Measurements from ENCODE around the gene THUMPD2. TPM values are rescaled to one million over a fixed set of nuclear protein-coding genes. Genes with fewer than 3 reads are reported as not detected.

The THUMPD2 gene
- total RNA-seq, 2 donors from 2014 or later, result 9.9 to 10.3 TPM

DNA sequence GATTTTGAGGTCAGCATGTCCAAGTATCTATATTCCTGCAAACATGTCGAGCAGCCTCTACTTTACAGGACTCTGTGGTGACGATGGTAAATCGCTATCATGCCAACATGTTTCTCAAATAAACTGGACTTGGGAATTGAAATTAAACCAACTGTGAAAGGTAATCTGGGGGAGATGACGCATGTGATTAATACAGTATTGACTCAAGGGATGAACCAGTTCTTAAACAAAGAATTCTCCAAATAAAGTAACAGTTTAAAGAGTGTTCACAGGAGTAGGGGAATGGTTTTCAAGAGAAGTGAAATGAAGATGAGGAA is 54.3 kb downstream of the THUMPD2 start:
- DNase-seq (ENCODE audit: low spot score), result no peak
- intact Hi-C loops (cut with DNase I), result loop anchor here in 1 of 2 donors (10.0 kb wide), 1 partner anchor 130 kb away; no protein-coding TSS in a partner anchor

DNA sequence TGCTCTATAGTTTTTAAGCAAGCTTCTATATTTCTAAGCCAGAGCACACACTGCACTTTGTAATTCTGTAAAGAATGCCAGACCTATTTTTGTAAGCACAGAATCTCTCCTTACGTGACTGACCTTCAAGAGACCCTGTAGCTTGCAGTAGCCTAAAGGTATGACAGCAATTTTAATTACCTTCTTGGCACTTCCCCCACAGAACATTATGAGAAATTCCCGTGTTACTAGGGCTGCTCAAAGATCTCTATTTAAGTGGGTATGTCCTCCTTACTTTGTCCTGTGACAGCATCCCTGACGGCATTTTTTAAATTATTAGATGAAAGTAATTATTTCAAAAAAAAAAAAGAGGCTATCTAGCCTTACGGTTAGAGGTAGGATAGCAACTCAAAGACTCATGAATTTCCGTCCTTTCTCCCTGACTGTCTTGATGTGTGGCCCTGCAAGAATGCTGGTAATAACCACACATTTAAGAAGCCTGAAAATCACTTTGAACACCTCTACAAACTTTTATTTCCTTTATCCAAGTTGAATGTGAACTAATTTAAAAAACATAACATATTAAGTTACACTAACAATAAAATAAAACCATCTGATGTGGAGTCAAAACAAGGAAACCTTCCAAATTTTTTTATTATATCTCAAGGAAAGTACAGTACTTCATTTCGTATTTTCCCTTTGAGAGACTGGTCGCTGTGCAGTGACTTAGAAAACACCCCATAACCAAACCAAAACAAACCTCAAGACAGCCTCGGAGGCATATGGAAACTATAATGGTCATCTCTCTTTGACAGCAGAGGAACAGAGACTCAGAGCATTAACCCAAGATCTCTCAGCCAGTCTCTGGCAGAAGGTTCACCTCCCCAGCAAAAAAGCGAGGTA is 54.9 kb downstream of the THUMPD2 start:
- DNase-seq (ENCODE audit: low spot score), result no peak
- intact Hi-C loops (cut with DNase I), result loop anchor here in 1 of 2 donors (10.0 kb wide), 1 partner anchor 131 kb away; no protein-coding TSS in a partner anchor

DNA sequence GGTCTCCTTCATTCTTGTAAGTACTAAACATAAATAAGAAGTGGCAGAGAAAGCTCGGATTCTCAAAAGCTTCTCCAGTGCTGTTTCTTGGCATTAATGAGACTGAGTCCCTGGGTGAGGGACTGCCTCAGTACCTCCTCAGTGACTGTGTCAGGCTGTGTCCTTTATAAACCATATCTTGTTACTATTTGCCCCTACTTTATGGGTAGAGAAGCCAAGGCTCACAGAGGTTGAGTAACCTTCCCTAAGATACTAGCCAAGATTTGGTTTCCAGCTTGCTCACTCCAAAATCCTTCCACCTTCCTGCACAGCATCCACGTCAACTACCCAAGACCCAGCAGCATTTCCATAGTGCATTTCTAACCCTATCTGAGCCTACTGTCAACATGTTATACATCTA is 55.6 kb downstream of the THUMPD2 start:
- intact Hi-C loops (cut with DNase I), result loop anchor here in 1 of 2 donors (10.0 kb wide), 1 partner anchor 131 kb away; no protein-coding TSS in a partner anchor
- DNase-seq (ENCODE audit: low spot score), result no peak

- intact Hi-C loops (cut with DNase I), result loop anchor here in 1 of 2 donors (10.0 kb wide), 1 partner anchor 134 kb away; no protein-coding TSS in a partner anchor
- DNase-seq (ENCODE audit: low spot score), result no peak
These were observed 58.1 kb downstream of the THUMPD2 start for GRCh38 chr2:39720970-39721369.

DNA sequence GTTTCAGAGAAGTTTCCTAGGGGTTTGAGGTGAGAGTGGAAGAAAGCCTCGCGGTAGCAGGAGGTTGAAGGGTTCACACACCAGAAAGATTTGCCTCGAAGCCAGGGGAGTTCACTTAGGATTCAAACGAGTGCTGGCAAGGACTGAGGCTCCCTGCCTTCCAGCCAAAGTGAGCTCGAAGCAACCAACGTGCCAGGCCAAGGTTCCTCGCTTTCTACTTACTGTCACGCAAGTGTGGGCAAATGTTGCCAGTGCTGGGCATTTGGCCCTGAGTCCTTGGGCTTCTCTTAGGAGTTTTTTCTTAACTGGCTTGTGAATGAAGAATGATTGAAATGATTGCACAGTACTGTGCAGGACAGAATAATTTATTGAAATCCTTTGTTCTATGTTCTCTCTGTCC is 59.7 kb downstream of the THUMPD2 start:
- no peak for DNase-seq (ENCODE audit: low spot score)
- intact Hi-C loops (cut with DNase I), result no loop called here

DNA sequence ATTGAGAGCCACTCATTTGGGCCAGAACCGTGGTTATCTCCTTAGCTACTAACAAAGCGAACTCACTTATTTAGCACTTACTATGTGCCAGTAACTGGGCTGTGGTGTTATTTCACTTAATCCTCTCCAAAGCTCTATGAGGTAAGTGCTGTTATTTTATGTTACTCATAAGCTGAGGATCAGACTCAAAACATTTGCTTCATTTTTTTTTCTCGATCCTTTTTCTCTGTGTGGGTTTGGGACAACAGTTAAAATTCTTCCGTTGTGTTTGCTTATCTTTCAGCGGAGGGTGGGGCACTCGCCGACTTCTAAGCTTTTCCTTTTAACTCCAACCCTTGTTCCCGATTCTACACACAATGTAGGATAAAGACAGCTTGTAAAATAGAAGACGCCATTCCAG is 60.6 kb downstream of the THUMPD2 start:
- intact Hi-C loops (cut with DNase I), result no loop called here

DNA sequence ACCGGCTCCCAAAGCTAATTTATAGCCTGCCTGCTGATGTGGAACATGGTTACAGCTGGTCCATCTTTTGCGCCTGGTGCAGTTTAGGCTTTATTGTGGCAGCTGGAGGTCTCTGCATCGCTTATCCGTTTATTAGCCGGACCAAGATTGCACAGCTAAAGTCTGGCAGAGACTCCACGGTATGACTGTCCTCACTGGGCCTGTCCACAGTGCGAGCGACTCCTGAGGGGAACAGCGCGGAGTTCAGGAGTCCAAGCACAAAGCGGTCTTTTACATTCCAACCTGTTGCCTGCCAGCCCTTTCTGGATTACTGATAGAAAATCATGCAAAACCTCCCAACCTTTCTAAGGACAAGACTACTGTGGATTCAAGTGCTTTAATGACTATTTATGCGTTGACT is 62.0 kb downstream of the THUMPD2 start:
- intact Hi-C loops (cut with DNase I), result no loop called here
- no peak for DNase-seq (ENCODE audit: low spot score)

More for the DNA sequence above, 60.6 kb downstream of the THUMPD2 start:
- DNase-seq (ENCODE audit: low spot score), result no peak

DNA sequence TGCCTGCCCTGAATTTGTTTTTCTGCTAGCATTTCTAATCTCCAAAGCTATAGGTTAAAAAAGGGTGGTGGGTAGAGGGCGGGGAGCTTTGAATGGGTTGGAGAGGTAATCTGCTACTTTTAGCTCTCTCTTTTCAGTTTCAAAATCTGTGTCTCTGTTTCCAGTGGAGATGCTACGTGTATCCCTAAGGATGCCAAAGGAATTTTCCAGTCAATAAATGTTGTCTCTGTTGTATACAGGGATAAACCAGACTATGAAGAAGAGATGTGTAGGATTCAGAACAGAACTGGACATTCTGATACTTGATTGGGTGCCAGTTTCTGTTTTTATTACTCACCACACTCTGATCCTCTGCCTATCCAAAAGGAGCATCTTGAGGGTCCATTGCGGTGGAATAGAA is 63.2 kb downstream of the THUMPD2 start:
- no peak for DNase-seq (ENCODE audit: low spot score)
- intact Hi-C loops (cut with DNase I), result no loop called here

- intact Hi-C loops (cut with DNase I), result no loop called here
- DNase-seq (ENCODE audit: low spot score), result no peak
These were observed 64.0 kb downstream of the THUMPD2 start for GRCh38 chr2:39715095-39715494.

- no peak for DNase-seq (ENCODE audit: low spot score)
- intact Hi-C loops (cut with DNase I), result no loop called here
These were observed 66.1 kb downstream of the THUMPD2 start for GRCh38 chr2:39712953-39713352.

GRCh38 chr2:39710807-39711206 is 68.3 kb downstream of the THUMPD2 start:
- intact Hi-C loops (cut with DNase I), result no loop called here
- DNase-seq (ENCODE audit: low spot score), result no peak

- intact Hi-C loops (cut with DNase I), result no loop called here
- no peak for DNase-seq (ENCODE audit: low spot score)
These were observed 71.1 kb downstream of the THUMPD2 start for GRCh38 chr2:39708003-39708402.

DNA sequence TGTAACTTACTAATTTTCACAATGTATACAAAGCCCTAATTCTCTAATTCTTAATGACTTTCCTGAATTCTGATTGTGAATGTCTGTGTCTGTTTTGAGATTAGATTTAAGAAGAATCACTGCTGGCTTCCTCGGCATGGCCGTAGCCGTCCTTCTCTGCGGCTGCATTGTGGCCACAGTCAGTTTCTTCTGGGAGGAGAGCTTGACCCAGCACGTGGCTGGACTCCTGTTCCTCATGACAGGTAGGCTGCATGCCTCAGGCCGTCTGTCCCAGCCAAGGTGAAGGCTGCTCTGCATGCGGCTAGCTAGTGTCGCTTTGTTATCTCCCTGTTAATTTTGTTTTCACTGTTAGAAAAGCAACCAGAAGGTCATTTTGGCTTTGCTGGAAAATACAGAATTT is 72.1 kb downstream of the THUMPD2 start:
- DNase-seq (ENCODE audit: low spot score), result no peak
- intact Hi-C loops (cut with DNase I), result no loop called here

DNA sequence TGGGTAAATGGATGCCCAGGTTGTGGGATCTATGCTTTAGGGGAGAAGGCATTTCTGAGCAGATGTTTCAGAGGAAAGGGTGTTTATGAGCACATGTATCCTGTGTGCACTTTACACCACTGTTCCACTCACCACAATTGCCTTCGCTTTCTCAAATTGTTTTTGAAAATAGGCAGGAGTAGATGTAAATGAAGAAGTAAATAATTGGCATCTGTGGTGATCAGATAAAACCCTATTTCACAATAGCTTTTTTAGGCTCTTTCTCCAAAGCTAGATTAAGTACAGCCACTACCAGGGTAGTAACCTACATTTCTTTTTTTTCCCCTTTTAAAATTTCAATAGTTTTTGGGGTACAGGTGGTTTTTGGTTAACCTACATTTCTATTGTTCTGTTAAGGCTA is 72.7 kb downstream of the THUMPD2 start:
- no peak for DNase-seq (ENCODE audit: low spot score)
- intact Hi-C loops (cut with DNase I), result no loop called here

- intact Hi-C loops (cut with DNase I), result no loop called here
- DNase-seq (ENCODE audit: low spot score), result no peak
These were observed 73.4 kb downstream of the THUMPD2 start for GRCh38 chr2:39705638-39706037.

GRCh38 chr2:39704540-39704939 is 74.5 kb downstream of the THUMPD2 start:
- intact Hi-C loops (cut with DNase I), result no loop called here
- no peak for DNase-seq (ENCODE audit: low spot score)

GRCh38 chr2:39703181-39703872 is 75.7 kb downstream of the THUMPD2 start:
- no peak for DNase-seq (ENCODE audit: low spot score)
- intact Hi-C loops (cut with DNase I), result no loop called here

GRCh38 chr2:39701137-39701536 is 77.9 kb downstream of the THUMPD2 start:
- intact Hi-C loops (cut with DNase I), result no loop called here
- DNase-seq (ENCODE audit: low spot score), result no peak

GRCh38 chr2:39697454-39697853 is 81.6 kb downstream of the THUMPD2 start:
- no peak for DNase-seq (ENCODE audit: low spot score)
- intact Hi-C loops (cut with DNase I), result no loop called here

DNA sequence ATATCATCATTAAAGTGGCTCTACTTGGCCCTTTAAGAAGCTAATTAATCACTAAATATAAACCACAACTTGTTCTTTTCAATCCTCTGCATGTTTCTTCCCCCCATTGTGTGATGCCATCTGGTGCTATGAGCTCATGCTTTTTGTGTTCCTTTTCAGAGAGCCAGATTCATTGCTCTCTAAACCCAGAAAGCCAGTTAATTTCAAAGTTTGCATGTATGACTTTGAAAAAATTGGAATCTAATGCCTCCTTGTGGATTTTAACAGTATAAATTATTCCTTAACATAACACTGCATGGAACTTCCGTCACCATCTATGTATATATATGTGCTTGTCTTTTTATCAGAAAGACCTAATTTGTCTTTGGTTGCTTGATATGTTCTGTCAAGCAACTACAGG is 82.2 kb downstream of the THUMPD2 start:
- DNase-seq (ENCODE audit: low spot score), result no peak
- intact Hi-C loops (cut with DNase I), result no loop called here

- no peak for DNase-seq (ENCODE audit: low spot score)
- intact Hi-C loops (cut with DNase I), result no loop called here
These were observed 82.9 kb downstream of the THUMPD2 start for GRCh38 chr2:39696101-39696553.
